Endothelial cell of umbilical vein (primary cell): Measurements from ENCODE around the gene HOXA1. TPM values are rescaled to one million over a fixed set of nuclear protein-coding genes. Genes with fewer than 3 reads are reported as not detected.

Experiments used
- BruUV-seq: library from RNA; stranded (reverse); fragments of 400-500 nt; replicated peaks from 2 replicates; lab custom pipeline; 2021; lab: Mats Ljungman, UMichigan
- CTCF ChIA-PET: fragments of 300-600, 350-600 bp; sonication (Branson Sonifier 250); formaldehyde crosslinking; loops from one replicate; lab custom pipeline; 2021; ENCODE audit warnings: antibody characterized with exemption, inconsistent platforms; lab: Charles Lee
- POLR2A ChIA-PET: fragments of 300-600, 350-600 bp; sonication (Branson Sonifier 250); formaldehyde crosslinking; loops from one replicate; lab custom pipeline; 2021; ENCODE audit warnings: antibody characterized with exemption, inconsistent platforms; lab: Charles Lee
- DNase-seq: peaks from one replicate; pipeline ENCODE4 v3.0.0-alpha.2; 2011; ENCODE audit warnings: low read depth, low spot score
- FAIRE-seq: peaks from 2 replicates; lab custom pipeline; 2011; peaks lifted over from hg19 to GRCh38; lab: Jason Lieb, UNC
- H2AFZ ChIP-seq: 2 replicates; pipeline ENCODE4 v1.6.0; 2012; ENCODE audit warnings: low read depth, low read length, control low read depth, inconsistent platforms
- H3K27ac ChIP-seq: 2 replicates; pipeline ENCODE4 v1.5.1; 2011; ENCODE audit warnings: low read depth, mild to moderate bottlenecking, control low read depth, low read length, moderate library complexity; ENCODE audit not compliant: insufficient read depth
- H3K27me3 ChIP-seq, 2 experiments: 2 replicates each; pipeline versions ENCODE4 v1.6.0 to v1.6.1; 2011; ENCODE audit warnings: low read length in 2 of 2, mixed read lengths in 1 of 2; ENCODE audit not compliant: control insufficient read depth in 2 of 2, insufficient read depth in 2 of 2
- H3K36me3 ChIP-seq, 2 experiments: 2 replicates in 1 of 2; 3 replicates in 1 of 2; pipeline ENCODE4 v1.5.1; 2011; ENCODE audit warnings: low read length in 2 of 2, mild to moderate bottlenecking in 1 of 2, moderate library complexity in 1 of 2; ENCODE audit not compliant: control insufficient read depth in 2 of 2, insufficient read depth in 2 of 2; ENCODE audit errors: extremely low read depth in 1 of 2
- H3K4me1 ChIP-seq: 3 replicates; pipeline ENCODE4 v1.5.1; 2011; ENCODE audit warnings: mild to moderate bottlenecking, low read length; ENCODE audit not compliant: control insufficient read depth, insufficient read depth; ENCODE audit errors: extremely low read depth
- H3K4me2 ChIP-seq: 2 replicates; pipeline ENCODE4 v1.6.1; 2011; ENCODE audit warnings: low read length, control low read depth, mixed read lengths; ENCODE audit not compliant: insufficient read depth
- H3K4me3 ChIP-seq, 3 experiments: fragments of 200-600 bp in 1 of 3; sonication (generic), shearing (Covaris generic) in 1 of 3; replicated peaks in 1 of 3; 2 replicates each; pipeline ENCODE4 v1.5.1; 2011 to 2016; ENCODE audit warnings: control low read depth in 3 of 3, low read length in 3 of 3, mild to moderate bottlenecking in 2 of 3, inconsistent platforms in 1 of 3, low read depth in 1 of 3, moderate library complexity in 1 of 3; ENCODE audit not compliant: insufficient read depth in 1 of 3
- H3K79me2 ChIP-seq: 2 replicates; pipeline ENCODE4 v1.6.0; 2012; ENCODE audit warnings: low read length, inconsistent platforms; ENCODE audit not compliant: control insufficient read depth, insufficient read depth
- H3K9ac ChIP-seq: replicated peaks from 2 replicates; pipeline ENCODE3; 2011; ENCODE audit warnings: low read length, control low read depth; ENCODE audit not compliant: insufficient read depth; ENCODE audit errors: extremely low read depth
- H3K9me1 ChIP-seq: replicated peaks from 3 replicates; pipeline ENCODE4 v1.6.0; 2011; ENCODE audit warnings: mild to moderate bottlenecking, low read length; ENCODE audit not compliant: control insufficient read depth, insufficient read depth; ENCODE audit errors: extremely low read depth
- H3K9me3 ChIP-seq: replicated peaks from 2 replicates; pipeline ENCODE4 v1.5.1; 2012; ENCODE audit warnings: low read length, inconsistent platforms; ENCODE audit not compliant: control insufficient read depth, insufficient read depth
- H4K20me1 ChIP-seq: replicated peaks from 2 replicates; pipeline ENCODE3; 2011; ENCODE audit warnings: mild to moderate bottlenecking, low read length; ENCODE audit not compliant: control insufficient read depth, insufficient read depth; ENCODE audit errors: extremely low read depth
- FOS ChIP-seq: IDR thresholded peaks from 2 replicates; pipeline ENCODE4 v1.6.1; 2011; ENCODE audit warnings: mild to moderate bottlenecking, low read length, moderate library complexity, borderline replicate concordance; ENCODE audit not compliant: insufficient read depth
- GATA2 ChIP-seq: IDR thresholded peaks from 2 replicates; pipeline ENCODE4 v1.7.0; 2011; ENCODE audit warnings: low read depth, mild to moderate bottlenecking, moderate library complexity, mixed read lengths, low read length; ENCODE audit not compliant: insufficient read length, insufficient read depth
- JUN ChIP-seq: IDR thresholded peaks from 2 replicates; pipeline ENCODE4 v1.6.1; 2011; ENCODE audit warnings: borderline replicate concordance, low read depth; ENCODE audit not compliant: insufficient read length, insufficient read depth
- MAX ChIP-seq: IDR thresholded peaks from 2 replicates; pipeline ENCODE4 v1.6.1; 2011; ENCODE audit not compliant: insufficient read depth, insufficient read length
- MYC ChIP-seq: IDR thresholded peaks from one replicate; pipeline ENCODE4 v1.6.1; 2011; ENCODE audit warnings: mild to moderate bottlenecking, low read depth, low read length
- POLR2A ChIP-seq: IDR thresholded peaks from 2 replicates; pipeline ENCODE4 v1.6.1; 2012; ENCODE audit warnings: low read depth, mild to moderate bottlenecking, control low read depth, low read length
- POLR2AphosphoS5 ChIP-seq: IDR thresholded peaks from 2 replicates; pipeline ENCODE4 v1.6.1; 2012; ENCODE audit warnings: low read depth, mild to moderate bottlenecking, control low read depth, low read length, moderate library complexity; ENCODE audit not compliant: insufficient read depth
- dilution Hi-C: fragments of 300-500 bp; cut with MboI; formaldehyde crosslinking; loops from one replicate; pipeline ENCODE4 v1.15.0; 2019; ENCODE audit warnings: low sequenced_read_pairs; ENCODE audit not compliant: extremely low pct_ligation_motif_present
- intact Hi-C: fragments of 100-400 bp; cut with micrococcal nuclease; formaldehyde crosslinking; loops from one replicate; pipeline ENCODE4 v1.10.0; 2022
- polyA plus RNA-seq, 4 experiments: library from polyadenylated mRNA; depleted of rRNA in 3 of 4; stranded (reverse) in 3 of 4; unstranded in 1 of 4; fragments of >200 nt; gene quantifications; 2 replicates each; pipeline versions ENCODE4 v1.2.1 to v1.2.3, GENCODE V29; 2011 to 2012; ENCODE audit warnings: missing spikeins in 1 of 4
- total RNA-seq: library from RNA; stranded (reverse); gene quantifications from 2 replicates; pipeline ENCODE4 v1.2.3, GENCODE V29; 2021

The HOXA1 gene
- total and polyA plus RNA-seq, 2 donors (not counting 3 experiments of a cell fraction or from before 2014, with no cell fraction given), result 1.2 to 2.4 TPM

- FAIRE-seq, result peak; percentile 46
- H4K20me1 ChIP-seq, result no peaks in the 10 kb centered on the region
- H3K27me3 ChIP-seq, result no peaks in the 10 kb centered on the region
- peak overlapping the region; percentile 55 to 95 (median 88) for H3K4me3 ChIP-seq
- H3K4me2 ChIP-seq, result peak overlapping the region; percentile 99
- H3K4me1 ChIP-seq, result peaks cover 72% of the 10 kb centered on the region
- dilution Hi-C loops, result no loop called here
- POLR2A ChIA-PET, result interaction anchor here (0.6 to 1.3 kb wide), 3 partner anchors 9 to 315 kb away, joined by 4 to 6 read pairs (median 5); no protein-coding TSS in a partner anchor
- H2AFZ ChIP-seq, result no peak overlapping the region
- TSS peak; percentile 44 for BruUV-seq
- no peaks in the 10 kb centered on the region for H3K9me1 ChIP-seq
- peak overlapping the region; percentile 98 for H3K27ac ChIP-seq
- H3K79me2 ChIP-seq, result peaks cover 88% of the 10 kb centered on the region
- intact Hi-C loops, result loop anchor here (10.0 kb wide), 1 partner anchor 959 kb away; the partner anchor contains the start of gene NFE2L3
- peaks cover 0 to 5% of the 10 kb centered on the region in 2 experiments for H3K36me3 ChIP-seq
- H3K9ac ChIP-seq, result peak overlapping the region; percentile 97
- no peaks in the 10 kb centered on the region for H3K9me3 ChIP-seq
- TF ChIP-seq MYC, result no peak
- CTCF ChIA-PET, result interaction anchor here (0.6 to 9.1 kb wide), 12 partner anchors 8 to 745 kb away, joined by 3 to 70 read pairs (median 6); partner anchors contain the start of genes HOXA1 and HOXA5
- DNase-seq, result peak; percentile 75
Observed at GRCh38 chr7:27113991-27114769, 18.4 kb upstream of the HOXA1 start.

GRCh38 chr7:27112955-27113949, 17.5 kb upstream of the HOXA1 start:
- FAIRE-seq (peak; percentile 92), DNase-seq (peak; percentile 92)
- dilution Hi-C loops, result no loop called here
- Histone ChIP-seq H3K9ac (peak overlapping the region; percentile 80), H3K36me3 (peaks cover 0 to 5% of the 10 kb centered on the region in 2 experiments), H3K9me3 (no peaks in the 10 kb centered on the region), H3K27me3 (no peaks in the 10 kb centered on the region), H3K4me3 (peak overlapping the region; percentile 55 to 84 (median 72)), H3K27ac (peak overlapping the region; percentile 96), H3K9me1 (no peaks in the 10 kb centered on the region), H3K4me2 (peak overlapping the region; percentile 97), H3K4me1 (peaks cover 72% of the 10 kb centered on the region), H4K20me1 (no peaks in the 10 kb centered on the region), H3K79me2 (peaks cover 79% of the 10 kb centered on the region), H2AFZ (no peak overlapping the region)
- ChIA-PET CTCF (interaction anchor here (1.0 to 6.6 kb wide), 7 partner anchors 8 to 744 kb away, joined by 3 to 62 read pairs (median 5); partner anchors contain the start of gene HOXA1), POLR2A (interaction anchor here (1.3 kb wide), 1 partner anchor 16 kb away, joined by 7 read pairs; no protein-coding TSS in a partner anchor)
- TF ChIP-seq GATA2, result peak; percentile 70
- peak; percentile 85 for TF ChIP-seq POLR2A
- TF ChIP-seq MAX, result no peak
- TF ChIP-seq POLR2AphosphoS5, result peak; percentile 93
- TF ChIP-seq FOS, result peak; percentile 39
- TF ChIP-seq JUN, result no peak
- intact Hi-C loops, result loop anchor here (10.0 kb wide), 1 partner anchor 958 kb away; the partner anchor contains the start of gene NFE2L3
- no TSS peak for BruUV-seq
